HL-60/S4 (cell line): ENCODE results near the gene RPL7L1.
"Not testable (repeated sequence)": the region's sequence is repeated elsewhere in the genome, so short reads cannot be mapped to it uniquely, and the experiment has no call there.

ENCODE experiments used
- in situ Hi-C: fragments of 300-500 bp; cut with MboI; formaldehyde crosslinking; loops from 2 replicates; pipeline ENCODE4 v1.14.3; 2022; ENCODE audit warnings: low sequenced_read_pairs

Gene RPL7L1

GRCh38 chr6:42890311-42891198 lies 11.1 kb downstream of the RPL7L1 start:
- in situ Hi-C loops: no loop called here

DNA sequence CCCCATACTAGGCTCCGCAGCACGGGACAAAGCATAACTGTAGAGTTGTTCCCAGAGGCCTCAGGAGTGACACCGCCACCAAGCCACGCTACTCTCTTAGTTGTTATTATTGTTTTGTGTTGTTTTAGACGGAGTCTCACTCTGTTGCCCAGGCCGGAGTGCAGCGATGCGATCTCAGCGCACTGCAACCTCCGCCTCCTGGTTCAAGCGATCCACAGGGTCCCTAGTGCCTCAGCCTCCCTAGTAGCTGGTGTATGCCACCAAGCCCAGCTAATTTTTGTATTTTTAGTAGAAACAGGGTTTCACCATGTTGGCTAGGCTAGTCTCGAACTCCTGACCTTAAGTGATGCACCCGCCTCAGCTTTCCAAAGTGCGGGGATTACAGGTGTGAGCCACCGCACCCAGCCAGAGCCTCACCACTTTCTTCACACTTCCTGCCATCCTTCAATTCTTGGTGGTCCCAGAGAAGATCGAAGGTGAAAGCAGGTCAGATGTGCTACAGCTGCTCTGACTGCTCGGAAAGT lies 11.8 kb downstream of the RPL7L1 start:
- in situ Hi-C loops: no loop called here

DNA sequence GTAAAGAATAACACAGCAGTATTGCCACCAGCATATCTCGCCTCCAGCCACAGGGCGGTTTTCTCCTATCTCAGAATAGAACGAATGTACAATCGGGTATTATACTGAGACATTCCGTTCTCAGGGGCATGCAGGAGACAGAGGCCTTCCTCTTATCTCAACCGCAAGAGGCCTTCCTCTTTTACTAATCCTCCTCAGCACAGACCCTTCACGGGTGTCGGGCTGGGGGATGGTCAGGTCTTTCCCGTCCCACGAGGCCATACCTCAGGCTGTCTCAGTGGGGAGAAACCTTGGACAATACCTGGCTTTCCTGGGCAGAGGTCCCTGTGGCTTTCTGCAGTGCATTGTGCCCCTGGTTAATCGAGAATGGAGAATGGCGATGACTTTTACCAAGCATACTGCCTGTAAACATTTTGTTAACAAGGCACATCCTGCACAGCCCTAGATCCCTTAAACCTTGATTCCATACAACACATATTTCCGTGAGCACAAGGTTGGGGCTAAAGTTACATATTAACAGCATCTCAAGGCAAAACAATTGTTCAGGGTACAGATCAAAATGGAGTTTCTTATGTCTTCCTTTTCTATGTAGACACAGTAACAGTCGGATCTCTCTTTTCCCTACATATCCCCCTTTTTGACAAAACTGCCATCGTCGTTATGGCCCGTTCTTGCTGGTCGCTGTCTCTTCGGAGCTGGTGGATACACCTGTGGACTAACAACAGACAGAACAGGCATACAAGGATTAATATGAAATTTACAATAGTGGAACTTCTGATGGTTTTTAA lies 14.8 kb downstream of the RPL7L1 start:
- in situ Hi-C loops: not testable (repeated sequence)

DNA sequence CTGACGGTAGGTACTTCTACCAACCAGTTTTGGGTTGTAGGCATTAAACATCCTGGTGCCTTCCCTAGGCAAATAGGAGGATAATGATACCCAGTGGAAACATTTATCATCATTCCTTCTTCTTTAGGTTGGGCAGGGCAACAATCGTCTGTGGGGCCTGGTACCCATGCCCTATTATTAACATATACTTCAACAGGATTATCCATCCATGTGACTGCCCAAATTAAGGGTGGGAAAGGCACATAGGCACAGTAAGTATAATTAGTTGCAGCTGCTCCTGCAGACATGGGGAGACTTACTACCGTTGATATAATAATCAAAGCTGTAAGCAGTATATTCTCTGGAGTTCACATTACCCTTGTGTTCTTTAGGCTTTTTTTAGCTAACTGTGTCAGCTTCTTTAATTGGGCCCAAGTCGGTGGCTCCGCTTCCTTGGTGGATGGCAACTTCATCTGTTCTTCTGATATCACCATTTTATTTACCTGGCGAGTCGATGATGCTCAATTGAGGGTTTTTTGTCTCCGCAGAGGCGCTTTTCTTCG lies 16.8 kb downstream of the RPL7L1 start:
- in situ Hi-C loops: no loop called here

- in situ Hi-C loops: no loop called here
Observed at GRCh38 chr6:42898891-42899361, 19.5 kb downstream of the RPL7L1 start.

DNA sequence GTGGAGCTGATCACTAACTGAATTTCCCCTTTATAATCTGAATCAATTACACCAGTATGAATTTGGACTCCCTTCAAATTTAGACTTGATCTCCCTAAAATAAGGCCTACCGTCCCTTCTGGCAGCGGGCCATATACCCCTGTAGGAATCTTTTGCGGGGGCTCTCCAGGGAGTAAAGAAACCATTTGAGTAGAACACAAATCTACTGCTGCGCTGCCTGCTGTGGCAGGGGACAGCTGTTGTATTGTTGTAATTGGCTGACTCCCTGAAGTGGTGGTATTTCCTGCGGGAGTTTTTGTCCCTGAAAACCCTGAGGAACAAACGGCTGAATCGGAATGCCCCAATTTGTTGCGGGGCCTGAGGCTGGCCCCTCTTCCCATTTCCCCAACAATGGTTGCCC lies 20.5 kb downstream of the RPL7L1 start:
- in situ Hi-C loops: loop anchor here (5.0 kb wide), 1 partner anchor 247 kb away; no protein-coding TSS in a partner anchor

GRCh38 chr6:42901538-42901957 lies 22.1 kb downstream of the RPL7L1 start:
- in situ Hi-C loops: loop anchor here (5.0 kb wide), 1 partner anchor 246 kb away; no protein-coding TSS in a partner anchor

GRCh38 chr6:42902429-42903263 lies 23.2 kb downstream of the RPL7L1 start:
- in situ Hi-C loops: loop anchor here (5.0 kb wide), 1 partner anchor 245 kb away; no protein-coding TSS in a partner anchor

- in situ Hi-C loops: loop anchor here (5.0 kb wide), 1 partner anchor 243 kb away; no protein-coding TSS in a partner anchor
Observed at GRCh38 chr6:42904467-42904866, 25.1 kb downstream of the RPL7L1 start.

GRCh38 chr6:42907336-42907735 lies 27.9 kb downstream of the RPL7L1 start:
- in situ Hi-C loops: no loop called here

DNA sequence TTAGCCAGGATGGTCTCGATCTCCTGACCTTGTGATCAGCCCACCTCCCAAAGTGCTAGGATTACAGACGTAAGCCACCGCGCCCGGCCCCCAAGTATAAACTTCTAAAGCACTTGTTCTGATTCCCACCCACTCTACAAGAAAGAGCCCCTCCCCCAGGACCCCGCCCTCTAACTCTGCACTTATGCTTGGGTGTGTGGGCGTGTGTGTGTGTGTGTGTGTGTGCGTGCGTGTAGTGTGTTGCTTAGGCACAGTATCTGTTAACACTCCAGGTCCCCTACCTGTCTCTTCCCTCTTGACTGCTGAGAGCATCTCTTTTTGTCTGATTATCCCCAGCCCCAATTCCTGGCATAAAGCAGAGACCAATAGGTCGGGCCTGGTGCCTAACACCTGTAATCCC lies 30.4 kb downstream of the RPL7L1 start:
- in situ Hi-C loops: no loop called here

DNA sequence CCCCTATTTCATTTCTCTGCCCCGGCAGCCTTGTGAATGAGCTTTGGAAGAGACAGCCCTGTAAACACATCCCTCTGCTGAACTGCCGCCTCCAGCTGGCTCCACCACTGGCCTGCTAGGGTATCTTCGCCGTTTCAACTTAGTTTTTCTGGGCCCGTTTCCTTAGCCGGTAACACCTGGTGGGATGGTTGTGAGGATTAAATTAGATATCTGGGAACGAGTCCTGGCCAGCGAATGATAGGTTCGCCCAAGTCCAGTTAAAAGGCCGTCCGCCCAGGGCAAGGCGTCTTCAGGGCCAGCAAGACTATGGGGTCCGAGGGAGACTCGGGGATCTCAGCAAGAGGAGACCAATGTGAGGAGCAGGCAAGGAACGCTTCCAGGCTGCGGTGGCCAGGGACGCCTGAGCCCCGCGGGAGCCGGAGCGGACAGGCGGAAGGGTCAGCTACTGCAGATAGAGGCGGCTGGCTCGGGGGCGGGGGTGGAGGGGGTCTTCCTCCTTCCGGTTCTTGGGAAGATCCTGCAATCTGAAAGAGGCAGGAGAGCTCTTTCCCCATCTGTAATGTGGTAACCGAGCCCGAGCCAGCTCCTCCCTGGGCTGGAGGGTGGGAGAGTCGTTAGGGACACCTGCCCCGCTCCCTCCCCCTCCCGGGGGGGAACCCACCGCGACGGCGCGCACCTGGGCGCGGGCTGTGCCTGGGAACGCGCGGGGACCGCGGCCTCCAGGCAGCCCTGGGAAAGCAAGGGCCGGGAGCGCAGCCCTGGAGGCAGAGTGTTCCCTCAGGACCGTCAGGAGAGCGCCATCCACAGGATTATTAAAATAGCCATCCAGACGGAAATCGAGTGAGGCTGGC lies 32.0 kb downstream of the RPL7L1 start:
- in situ Hi-C loops: no loop called here

GRCh38 chr6:42914546-42914945 lies 35.1 kb downstream of the RPL7L1 start:
- in situ Hi-C loops: no loop called here

DNA sequence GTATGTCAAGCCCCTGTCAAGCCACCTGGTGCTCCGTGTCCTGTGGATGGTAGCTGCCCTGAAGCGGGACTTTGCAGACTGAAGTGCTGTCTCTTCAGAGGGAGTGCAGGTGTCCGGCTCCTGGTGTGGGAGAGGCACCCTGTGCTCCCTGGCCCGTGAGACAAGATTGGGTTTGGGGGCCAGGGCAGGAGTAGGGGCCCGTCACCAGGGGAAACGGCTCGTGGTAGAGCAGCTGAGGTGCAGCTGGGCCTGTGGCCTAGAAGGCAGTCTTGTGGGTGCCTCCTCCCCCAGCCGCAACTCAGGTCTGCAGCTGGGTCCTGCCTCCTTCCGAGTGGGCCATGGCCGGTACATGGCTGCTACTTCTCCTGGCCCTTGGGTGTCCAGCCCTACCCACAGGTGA lies 36.3 kb downstream of the RPL7L1 start, which contains the start of gene PTCRA:
TSS of gene PTCRA (plus strand) at position 322 of the 400 bp plus-strand sequence. CDS start at position 339, 17 bp downstream.
- in situ Hi-C loops: no loop called here

- in situ Hi-C loops: no loop called here
Observed at GRCh38 chr6:42916288-42916687, 36.9 kb downstream of the RPL7L1 start.

- in situ Hi-C loops: no loop called here
Observed at GRCh38 chr6:42921801-42922200, 42.4 kb downstream of the RPL7L1 start.

DNA sequence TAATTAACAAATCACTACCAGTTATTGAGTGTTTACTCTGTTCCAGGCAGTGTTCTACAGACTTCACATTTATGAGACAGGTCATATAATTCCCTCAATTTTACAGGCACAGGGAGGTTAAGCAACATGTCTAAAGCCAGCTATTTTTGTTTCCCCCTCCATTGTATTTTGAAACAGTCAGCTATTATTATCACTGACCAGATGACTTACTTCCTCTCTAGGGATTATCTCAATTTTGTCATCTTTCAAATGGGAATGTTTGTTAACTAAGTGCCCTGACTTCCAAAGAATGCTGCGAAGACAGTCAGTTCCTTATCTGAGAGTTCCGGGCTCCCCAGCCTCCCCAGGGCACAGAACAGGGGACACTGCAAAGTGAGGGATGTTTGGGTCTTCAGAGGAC lies 44.2 kb downstream of the RPL7L1 start:
- in situ Hi-C loops: no loop called here

DNA sequence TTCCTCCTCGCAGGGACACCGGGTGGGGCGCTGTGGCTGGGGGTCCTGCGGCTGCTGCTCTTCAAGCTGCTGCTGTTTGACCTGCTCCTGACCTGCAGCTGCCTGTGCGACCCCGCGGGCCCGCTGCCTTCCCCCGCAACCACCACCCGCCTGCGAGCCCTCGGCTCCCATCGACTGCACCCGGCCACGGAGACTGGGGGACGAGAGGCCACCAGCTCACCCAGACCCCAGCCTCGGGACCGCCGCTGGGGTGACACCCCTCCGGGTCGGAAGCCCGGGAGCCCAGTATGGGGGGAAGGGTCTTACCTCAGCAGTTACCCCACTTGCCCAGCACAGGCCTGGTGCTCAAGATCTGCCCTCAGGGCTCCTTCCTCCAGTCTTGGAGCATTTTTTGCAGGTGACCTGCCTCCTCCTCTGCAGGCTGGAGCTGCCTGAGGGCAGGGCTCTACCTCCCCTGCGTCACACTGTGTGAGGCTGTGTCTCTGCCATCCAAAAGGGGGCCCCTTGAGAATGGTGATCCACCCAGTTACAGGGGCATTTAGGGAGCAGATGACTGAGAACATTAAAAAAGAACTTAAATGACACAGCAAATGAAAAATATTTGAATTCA lies 45.9 kb downstream of the RPL7L1 start:
- in situ Hi-C loops: no loop called here
